Pancreas (tissue), 10 donors: ENCODE measurements around the gene YAE1. TPM values are rescaled to one million over a fixed set of nuclear protein-coding genes. Genes with fewer than 3 reads are reported as not detected.

ENCODE experiments used
- ATAC-seq, 4 donors: fragments of 200-7000 bp; cut with Tn5 transposase; one replicate each; pipeline versions ENCODE4 v1.8.0 to v1.9.1; 2020; ENCODE audit warnings: mild to moderate bottlenecking in 4 of 4, moderate library complexity in 4 of 4
- DNase-seq, 6 donors: peaks; one replicate each; pipeline ENCODE4 v3.0.0-alpha.2; 2020
- FAIRE-seq: peaks from 2 replicates; lab custom pipeline; 2012; peaks lifted over from hg19 to GRCh38; lab: Jason Lieb, UNC
- H3K27ac ChIP-seq, 4 donors: fragments of 200-600 bp; sonication (generic); 1 replicate in 3 of 4; 2 replicates in 1 of 4; pipeline versions ENCODE4 v1.5.0 to v1.8.0; 2020
- H3K27me3 ChIP-seq, 4 donors: fragments of 200-600 bp; one replicate each; pipeline ENCODE4 v1.8.0; 2021
- H3K36me3 ChIP-seq, 3 donors: fragments of 200-600 bp; sonication (generic) in 1 of 3; one replicate each; pipeline versions ENCODE4 v1.5.0 to v1.8.0; 2020 to 2021
- H3K4me1 ChIP-seq, 3 donors: fragments of 200-600 bp; one replicate each; pipeline ENCODE4 v1.8.0; 2021
- H3K4me3 ChIP-seq, 4 donors: fragments of 200-600 bp; sonication (generic) in 2 of 4; one replicate each; pipeline versions ENCODE4 v1.5.0 to v1.8.0; 2020 to 2021
- H3K9me3 ChIP-seq, 4 donors: fragments of 200-600 bp; one replicate each; pipeline ENCODE4 v1.8.0; 2021
- CTCF ChIP-seq, 4 donors: fragments of 200-600 bp; sonication (generic) in 3 of 4; IDR thresholded peaks; one replicate each; pipeline versions ENCODE4 v1.5.0 to v1.8.0; 2021; ENCODE audit warnings: antibody characterized with exemption in 4 of 4
- WGBS, 2 donors: extraction: QIAGEN DNeasy Blood & Tissue Kit; methylation state at CpG; one replicate each; pipeline ENCODE4 v1.1.7; 2013; 5-methylcytosine and 5-hydroxymethylcytosine counted together
- intact Hi-C, 3 donors: fragments of 100-400 bp; cut with DNase I; formaldehyde crosslinking; loops; one replicate each; pipeline versions ENCODE4 v1.11.1 to v1.14.2; 2022
- polyA plus RNA-seq, 2 donors: library from polyadenylated mRNA; stranded (reverse); fragments of 200-250 nt; gene quantifications; one replicate each; pipeline ENCODE4 v1.2.3, GENCODE V29; 2013
- total RNA-seq, 6 donors: library from RNA; stranded (reverse); fragmentation: NEBNext Ultra II Directional in 4 of 6; extraction: Animal tissue kit (Norgen Biotek cat#: 25700) in 4 of 6; gene quantifications; one replicate each; pipeline versions ENCODE4 v1.2.1 to v1.2.4, GENCODE V29; 2021 to 2023
- donor health status: healthy with polysubstance abuse.
- donor health status: DM: no; HTN: no; CAD: no; lungs with moderate emphysema.
- donor health status: DM: no; HTN: no; CAD: no.
- donor health status: control.
- donor health status: control.
- donor health status: Bipolar disorder and iron deficiency.
- donor health status: DM: yes; HTN: yes; CAD: no.
- donor health status: DM: no; HTN: no; CAD: no.
- donor health status: DM: no; HTN: no; CAD: no.
- donor health status: DM: yes; HTN: yes; CAD: no.

YAE1 gene
- total and polyA plus RNA-seq, 8 donors: 6.4 to 17.6 (median 8.2) TPM

- DNase-seq (no peak), FAIRE-seq (no peak), ATAC-seq (no peak)
- intact Hi-C loops: no loop called here
- H3K27ac ChIP-seq: no peak overlapping the region
- H3K36me3 ChIP-seq: no peaks in the 10 kb centered on the region
- no peak for TF ChIP-seq CTCF (IDR thresholded peaks at IDR 0.05)
- H3K27me3 ChIP-seq: no peaks in the 10 kb centered on the region
- WGBS, 2 donors: 75 to 91% methylated on average over 4 of the region's 4 CpGs
- no peak overlapping the region for H3K4me3 ChIP-seq
- peaks cover 0 to 18% (median 18%) of the 10 kb centered on the region in 3 donors for H3K4me1 ChIP-seq
- no peaks in the 10 kb centered on the region for H3K9me3 ChIP-seq
These were observed 52.7 kb downstream of the YAE1 start for GRCh38 chr7:39618868-39619267.

- intact Hi-C loops: no loop called here
- FAIRE-seq (no peak), ATAC-seq (no peak), DNase-seq (no peak)
- no peak overlapping the region for H3K4me3 ChIP-seq
- H3K27ac ChIP-seq: no peak overlapping the region
- peaks cover 0 to 24% (median 13%) of the 10 kb centered on the region in 3 donors for H3K4me1 ChIP-seq
- TF ChIP-seq CTCF (IDR thresholded peaks at IDR 0.05): no peak
- H3K9me3 ChIP-seq: no peaks in the 10 kb centered on the region
- H3K36me3 ChIP-seq: no peaks in the 10 kb centered on the region
- H3K27me3 ChIP-seq: no peaks in the 10 kb centered on the region
These were observed 54.3 kb downstream of the YAE1 start for GRCh38 chr7:39620486-39620885.

GRCh38 chr7:39621261-39621660 lies 55.1 kb downstream of the YAE1 start:
- no peak for TF ChIP-seq CTCF (IDR thresholded peaks at IDR 0.05)
- DNase-seq (no peak), ATAC-seq (no peak), FAIRE-seq (no peak)
- peaks cover 0 to 23% (median 8%) of the 10 kb centered on the region in 3 donors for H3K4me1 ChIP-seq
- no peaks in the 10 kb centered on the region for H3K27me3 ChIP-seq
- H3K27ac ChIP-seq: no peak overlapping the region
- no peak overlapping the region for H3K4me3 ChIP-seq
- WGBS, 2 donors: 84 to 97% methylated on average over 1 of the region's 1 CpG
- H3K9me3 ChIP-seq: no peaks in the 10 kb centered on the region
- intact Hi-C loops: no loop called here
- H3K36me3 ChIP-seq: no peaks in the 10 kb centered on the region

GRCh38 chr7:39621784-39622411 lies 55.7 kb downstream of the YAE1 start:
- no peak overlapping the region for H3K27ac ChIP-seq
- peak overlapping the region in 1 of 4 donors; percentile 98 for H3K4me3 ChIP-seq
- FAIRE-seq: no peak
- no peaks in the 10 kb centered on the region for H3K36me3 ChIP-seq
- H3K9me3 ChIP-seq: no peaks in the 10 kb centered on the region
- DNase-seq: no peak
- peaks cover 0 to 26% (median 7%) of the 10 kb centered on the region in 3 donors for H3K4me1 ChIP-seq
- 89 to 95% methylated on average over 1 of the region's 1 CpG for WGBS, 2 donors
- intact Hi-C loops: no loop called here
- H3K27me3 ChIP-seq: no peaks in the 10 kb centered on the region
- TF ChIP-seq CTCF (IDR thresholded peaks at IDR 0.05): no peak
- ATAC-seq: no peak

Other genes with a start within 250 kb of the YAE1 start
- gene RALA, start 57.2 kb downstream of the YAE1 start, total RNA-seq: 10 to 100 TPM in 2 of 6 donors, 1 to 10 TPM in 4; 7.0 to 19.1 (median 8.8) TPM
- 10 to 100 TPM in 1 of 2 donors, 1 to 10 TPM in 1; 7.9 to 12.1 TPM for gene RALA, start 57.2 kb downstream of the YAE1 start, polyA plus RNA-seq